Uterus (tissue), 4 donors: ENCODE data around the gene TMEM132C. TPM values are rescaled to one million over a fixed set of nuclear protein-coding genes. Genes with fewer than 3 reads are reported as not detected.

ENCODE experiments used
- DNase-seq, 2 donors: peaks; one replicate each; pipeline ENCODE4 v3.0.0-alpha.2; 2019 to 2020
- H3K27ac ChIP-seq, 2 donors: fragments of 200-600 bp; sonication (generic); 1 replicate in 1 of 2; 2 replicates in 1 of 2; pipeline ENCODE4 v1.5.1; 2016 to 2018
- H3K27me3 ChIP-seq, 2 donors: fragments of 200-600 bp; sonication (generic); one replicate each; pipeline ENCODE4 v1.5.1; 2018 to 2019; ENCODE audit warnings: control low read depth in 1 of 2
- H3K36me3 ChIP-seq, 2 donors: fragments of 200-600 bp; sonication (generic); one replicate each; pipeline ENCODE4 v1.5.1; 2019; ENCODE audit warnings: control low read depth in 1 of 2
- H3K4me1 ChIP-seq, 2 donors: fragments of 200-600 bp; sonication (generic); one replicate each; pipeline ENCODE4 v1.5.1; 2018 to 2019; ENCODE audit warnings: control low read depth in 1 of 2
- H3K4me3 ChIP-seq, 2 donors: fragments of 200-600 bp; sonication (generic); 1 replicate in 1 of 2; 2 replicates in 1 of 2; pipeline ENCODE4 v1.5.1; 2018 to 2019; ENCODE audit warnings: mild to moderate bottlenecking in 1 of 2
- H3K9me3 ChIP-seq, 2 donors: fragments of 200-600 bp; sonication (generic); one replicate each; pipeline ENCODE4 v1.5.1; 2019; ENCODE audit warnings: control low read depth in 1 of 2
- CTCF ChIP-seq, 4 experiments: fragments of 200-600 bp in 2 of 4; fragments of 450-650 bp in 2 of 4; sonication (generic) in 2 of 4; IDR thresholded peaks; one replicate each; pipeline ENCODE4 v1.5.1; 2016 to 2019; ENCODE audit warnings: antibody characterized with exemption in 4 of 4, mild to moderate bottlenecking in 2 of 4, moderate library complexity in 1 of 4
- POLR2A ChIP-seq, 2 donors: fragments of 450-650 bp; IDR thresholded peaks; one replicate each; pipeline ENCODE4 v1.6.1; 2016; ENCODE audit warnings: antibody characterized with exemption in 2 of 2, mild to moderate bottlenecking in 1 of 2, moderate library complexity in 1 of 2
- intact Hi-C: fragments of 100-400 bp; cut with DNase I; formaldehyde crosslinking; loops from one replicate; pipeline ENCODE4 v1.15.1; 2023; ENCODE audit warnings: low total_unique reads
- total RNA-seq, 4 donors: library from RNA; depleted of rRNA in 3 of 4; stranded (reverse); fragments of >200 nt in 3 of 4; gene quantifications; one replicate each; pipeline versions ENCODE4 v1.1.0 to v1.2.4, GENCODE V29; 2014 to 2023
- donor health status: DM: yes; HTN: yes; CAD: no.

The TMEM132C gene
- total RNA-seq, 4 donors from 2014 or later: 0.26 to 48.3 (median 5.0) TPM

GRCh38 chr12:128316078-128316477 lies 49.1 kb downstream of the TMEM132C start:
- Histone ChIP-seq H3K9me3 (no peaks in the 10 kb centered on the region), H3K36me3 (no peaks in the 10 kb centered on the region), H3K4me3 (no peak overlapping the region), H3K27ac (peak overlapping the region; percentile 20 to 53), H3K27me3 (no peaks in the 10 kb centered on the region), H3K4me1 (no peaks in the 10 kb centered on the region)
- TF ChIP-seq CTCF (IDR thresholded peaks at IDR 0.05): no peak
- TF ChIP-seq POLR2A (IDR thresholded peaks at IDR 0.05): no peak
- intact Hi-C loops: no loop called here
- no peak for DNase-seq

- peak overlapping the region; percentile 53 to 54 for H3K27ac ChIP-seq
- no peak for TF ChIP-seq POLR2A (IDR thresholded peaks at IDR 0.05)
- TF ChIP-seq CTCF (IDR thresholded peaks at IDR 0.05): no peak
- intact Hi-C loops: no loop called here
- H3K4me3 ChIP-seq: no peak overlapping the region
- H3K9me3 ChIP-seq: no peaks in the 10 kb centered on the region
- DNase-seq: peak in 1 of 2 donors; percentile 28
- H3K27me3 ChIP-seq: no peaks in the 10 kb centered on the region
- no peaks in the 10 kb centered on the region for H3K36me3 ChIP-seq
- H3K4me1 ChIP-seq: no peaks in the 10 kb centered on the region
Observed at GRCh38 chr12:128316973-128317526, 50.1 kb downstream of the TMEM132C start.

GRCh38 chr12:128318341-128318740 lies 51.4 kb downstream of the TMEM132C start:
- peak overlapping the region in 1 of 2 donors; percentile 10 for H3K27ac ChIP-seq
- no peaks in the 10 kb centered on the region for H3K9me3 ChIP-seq
- no peak overlapping the region for H3K4me3 ChIP-seq
- no peak for TF ChIP-seq POLR2A (IDR thresholded peaks at IDR 0.05)
- TF ChIP-seq CTCF (IDR thresholded peaks at IDR 0.05): no peak
- intact Hi-C loops: no loop called here
- no peaks in the 10 kb centered on the region for H3K36me3 ChIP-seq
- no peak for DNase-seq
- H3K4me1 ChIP-seq: no peaks in the 10 kb centered on the region
- no peaks in the 10 kb centered on the region for H3K27me3 ChIP-seq

- intact Hi-C loops: no loop called here
Observed at GRCh38 chr12:128318946-128319345, 52.0 kb downstream of the TMEM132C start.

GRCh38 chr12:128322341-128322740 lies 55.4 kb downstream of the TMEM132C start:
- intact Hi-C loops: no loop called here
- Histone ChIP-seq H3K27ac (no peak overlapping the region), H3K4me3 (no peak overlapping the region), H3K36me3 (no peaks in the 10 kb centered on the region), H3K27me3 (no peaks in the 10 kb centered on the region), H3K9me3 (no peaks in the 10 kb centered on the region), H3K4me1 (no peaks in the 10 kb centered on the region)
- TF ChIP-seq CTCF (IDR thresholded peaks at IDR 0.05): no peak
- no peak for TF ChIP-seq POLR2A (IDR thresholded peaks at IDR 0.05)
- no peak for DNase-seq

More at GRCh38 chr12:128318946-128319345, 52.0 kb downstream of the TMEM132C start:
- TF ChIP-seq CTCF (IDR thresholded peaks at IDR 0.05) (no peak), POLR2A (IDR thresholded peaks at IDR 0.05) (no peak)
- Histone ChIP-seq H3K9me3 (no peaks in the 10 kb centered on the region), H3K4me3 (no peak overlapping the region), H3K27ac (no peak overlapping the region), H3K36me3 (no peaks in the 10 kb centered on the region), H3K27me3 (no peaks in the 10 kb centered on the region), H3K4me1 (no peaks in the 10 kb centered on the region)
- DNase-seq: no peak
